HG03378 (cell line): Measurements from ENCODE around the gene MRAP2.
"Not testable (repeated sequence)": the region's sequence is repeated elsewhere in the genome, so short reads cannot be mapped to it uniquely, and the experiment has no call there.

Source experiments
- ATAC-seq: cut with Tn5 transposase; IDR thresholded peaks from one replicate; pipeline ENCODE4 v1.9.1; 2021; ENCODE audit warnings: mild to moderate bottlenecking, moderate library complexity; ENCODE audit not compliant: unreplicated experiment

The MRAP2 gene

GRCh38 chr6:84118191-84118590, 84.6 kb downstream of the MRAP2 start:
- ATAC-seq, result no peak

- no peak for ATAC-seq
Observed at GRCh38 chr6:84119277-84119676, 85.7 kb downstream of the MRAP2 start.

GRCh38 chr6:84123186-84123585, 89.6 kb downstream of the MRAP2 start:
- peak; percentile 43 for ATAC-seq

GRCh38 chr6:84129588-84129987, 96.0 kb downstream of the MRAP2 start:
- not testable (repeated sequence) for ATAC-seq

DNA sequence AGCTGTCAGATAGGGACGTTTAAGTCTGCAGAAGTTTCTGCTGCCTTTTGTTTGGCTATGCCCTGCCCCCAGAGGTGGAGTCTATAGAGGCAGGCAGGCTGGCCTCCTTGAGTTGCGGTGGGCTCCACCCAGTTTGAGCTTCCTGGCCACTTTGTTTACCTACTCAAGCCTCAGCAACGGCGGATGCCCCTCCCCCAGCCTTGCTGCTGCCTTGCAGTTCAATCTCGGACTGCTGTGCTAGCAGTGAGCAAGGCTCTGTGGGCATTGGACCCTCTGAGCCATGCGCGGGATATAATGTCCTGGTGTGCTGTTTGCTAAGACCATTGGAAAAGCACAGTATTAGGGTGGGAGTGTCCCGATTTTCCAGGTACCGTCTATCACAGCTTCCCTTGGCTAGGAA, 99.8 kb downstream of the MRAP2 start:
- ATAC-seq, result not testable (repeated sequence)

DNA sequence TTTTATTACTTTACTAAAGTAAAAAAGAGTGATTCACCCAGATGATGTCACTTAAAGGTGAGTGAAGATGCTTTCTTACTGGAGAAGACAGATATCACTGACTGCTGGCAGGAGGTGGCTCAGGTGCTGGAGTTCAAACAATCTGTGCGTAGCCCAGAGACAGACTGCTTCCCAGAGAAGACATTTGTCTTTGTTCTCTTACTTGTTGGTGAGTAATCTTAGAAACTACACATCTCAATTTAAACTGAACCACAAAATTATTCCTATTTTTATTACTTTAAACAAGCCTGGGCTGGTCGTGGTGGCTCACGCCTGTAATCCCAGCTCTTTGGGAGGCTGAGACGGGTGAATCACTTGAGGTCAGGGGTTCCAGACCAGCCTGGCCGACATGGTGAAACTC, 101.7 kb downstream of the MRAP2 start:
- no peak for ATAC-seq

DNA sequence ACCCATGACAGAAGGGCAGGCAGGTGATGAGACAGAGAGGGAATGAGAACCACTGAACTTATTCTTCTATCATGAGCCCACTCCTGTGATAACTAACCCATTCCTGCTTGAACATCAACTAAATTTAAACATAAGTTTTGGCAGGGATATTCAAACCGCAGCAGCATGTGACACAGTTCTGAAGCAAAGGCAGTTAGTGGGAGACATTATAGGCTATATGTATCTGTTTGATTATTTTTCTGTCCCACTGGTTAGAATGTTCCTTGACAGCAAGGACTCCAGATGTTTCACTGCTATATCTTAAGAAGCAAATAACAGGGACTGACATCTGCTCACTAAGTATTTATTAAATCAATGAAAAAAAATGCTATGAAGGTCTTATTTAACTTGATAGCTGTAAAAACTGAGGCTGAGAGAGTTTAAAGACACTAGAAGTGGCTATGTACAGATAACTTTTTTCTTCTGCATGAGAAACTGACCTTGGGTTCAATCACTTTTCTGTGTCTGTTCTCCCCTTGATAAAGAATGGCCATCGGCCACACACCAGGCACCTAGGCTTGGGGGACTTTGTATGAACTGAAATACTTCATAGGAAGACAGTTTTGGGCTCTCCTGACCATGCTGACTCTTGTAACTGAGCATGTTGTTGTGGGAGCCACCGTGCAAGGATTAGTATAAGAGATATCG, 102.9 kb downstream of the MRAP2 start:
- ATAC-seq, result no peak

- no peak for ATAC-seq
Observed at GRCh38 chr6:84137051-84137375, 103.4 kb downstream of the MRAP2 start.

GRCh38 chr6:84137989-84138575, 104.5 kb downstream of the MRAP2 start:
- ATAC-seq, result no peak

- no peak for ATAC-seq
Observed at GRCh38 chr6:84139311-84139710, 105.7 kb downstream of the MRAP2 start.
